Neural cell (in vitro differentiated cells): ENCODE data around the gene PSMD8. TPM values are rescaled to one million over a fixed set of nuclear protein-coding genes. Genes with fewer than 3 reads are reported as not detected.

Experiments
- H2AFZ ChIP-seq: fragments of 200-600, 300-800 bp; sonication (generic), shearing (Covaris generic); 2 replicates; pipeline ENCODE4 v1.6.0; 2014; ENCODE audit warnings: low read depth, mild to moderate bottlenecking, antibody characterized with exemption, low read length, moderate library complexity
- H3F3A ChIP-seq: fragments of 200-600 bp; shearing (Covaris generic); 2 replicates; pipeline ENCODE4 v1.6.1; 2016; ENCODE audit warnings: mild to moderate bottlenecking, moderate library complexity, mixed read lengths, antibody characterized with exemption, low read length; ENCODE audit not compliant: insufficient read depth, poor library complexity, severe bottlenecking
- H3K27ac ChIP-seq: fragments of 200-600, 300-800 bp; sonication (generic), shearing (Covaris generic); 2 replicates; pipeline ENCODE4 v1.5.1; 2014; ENCODE audit warnings: mild to moderate bottlenecking, low read length, moderate library complexity
- H3K27me3 ChIP-seq: fragments of 300-800, 200-600 bp; sonication (generic), shearing (Covaris generic); 2 replicates; pipeline ENCODE4 v1.6.0; 2014; ENCODE audit warnings: mild to moderate bottlenecking, low read depth, low read length, moderate library complexity; ENCODE audit not compliant: insufficient read depth
- H3K36me3 ChIP-seq: fragments of 300-800, 200-600 bp; sonication (generic), shearing (Covaris generic); 2 replicates; pipeline ENCODE4 v1.5.1; 2014; ENCODE audit warnings: mild to moderate bottlenecking, antibody characterized with exemption, low read length, moderate library complexity; ENCODE audit not compliant: insufficient read depth
- H3K4me2 ChIP-seq: fragments of 300-800, 200-600 bp; sonication (generic), shearing (Covaris generic); 2 replicates; pipeline ENCODE4 v1.6.0; 2014; ENCODE audit warnings: mild to moderate bottlenecking, low read length
- H3K4me3 ChIP-seq: fragments of 300-800, 200-600 bp; sonication (generic), shearing (Covaris generic); 2 replicates; pipeline ENCODE4 v1.5.1; 2014; ENCODE audit warnings: mild to moderate bottlenecking, low read length, moderate library complexity
- H3K79me2 ChIP-seq: fragments of 200-600 bp; shearing (Covaris generic); replicated peaks from 2 replicates; pipeline ENCODE4 v1.6.0; 2014; ENCODE audit warnings: mild to moderate bottlenecking, low read length, moderate library complexity; ENCODE audit not compliant: insufficient read depth
- H3K9ac ChIP-seq: fragments of 300-800, 200-600 bp; sonication (generic), shearing (Covaris generic); 2 replicates; pipeline ENCODE4 v1.6.1; 2016; ENCODE audit warnings: mild to moderate bottlenecking, low read length, mixed read lengths
- H3K9me2 ChIP-seq: fragments of 200-600 bp; shearing (Covaris generic); 2 replicates; pipeline ENCODE4 v1.6.1; 2016; ENCODE audit warnings: mild to moderate bottlenecking, low read length, mixed read lengths; ENCODE audit not compliant: insufficient read depth
- H3K9me3 ChIP-seq: fragments of 200-600, 300-800 bp; sonication (generic), shearing (Covaris generic); 2 replicates; pipeline ENCODE4 v1.6.1; 2016; ENCODE audit warnings: mild to moderate bottlenecking, mixed run types, low read length, moderate library complexity, mixed read lengths
- H4K20me1 ChIP-seq: fragments of 200-600 bp; shearing (Covaris generic); 2 replicates; pipeline ENCODE4 v1.6.1; 2016; ENCODE audit warnings: mild to moderate bottlenecking, mixed run types; ENCODE audit not compliant: insufficient read depth
- EP300 ChIP-seq: fragments of 450-650 bp; conservative IDR thresholded peaks from 2 replicates; pipeline ENCODE4 v1.6.1; 2014; ENCODE audit warnings: antibody characterized with exemption, mild to moderate bottlenecking, moderate library complexity; ENCODE audit not compliant: poor library complexity, severe bottlenecking
- EZH2 ChIP-seq: fragments of 200-600, 300-800 bp; shearing (Covaris generic), sonication (generic); IDR thresholded peaks from 2 replicates; pipeline ENCODE4 v1.6.1; 2014; ENCODE audit warnings: antibody characterized with exemption, low read length, borderline replicate concordance, mild to moderate bottlenecking; ENCODE audit not compliant: insufficient read depth, poor library complexity, severe bottlenecking
- MXI1 ChIP-seq: fragments of 450-650 bp; conservative IDR thresholded peaks from 2 replicates; pipeline ENCODE4 v1.6.1; 2014; ENCODE audit warnings: antibody characterized with exemption, mild to moderate bottlenecking; ENCODE audit not compliant: poor library complexity, severe bottlenecking
- POLR2AphosphoS5 ChIP-seq: IDR thresholded peaks from 2 replicates; pipeline ENCODE4 v1.6.1; 2012
- RAD21 ChIP-seq: fragments of 450-650 bp; conservative IDR thresholded peaks from 2 replicates; pipeline ENCODE4 v1.6.1; 2014; ENCODE audit warnings: antibody characterized with exemption, mild to moderate bottlenecking, moderate library complexity
- SMC3 ChIP-seq: fragments of 450-650 bp; conservative IDR thresholded peaks from 2 replicates; pipeline ENCODE4 v1.6.1; 2014; ENCODE audit warnings: antibody characterized with exemption, mild to moderate bottlenecking, moderate library complexity; ENCODE audit not compliant: poor library complexity
- TAF1 ChIP-seq: IDR thresholded peaks from 2 replicates; pipeline ENCODE4 v1.6.1; 2012; ENCODE audit warnings: low read depth
- polyA plus RNA-seq: library from polyadenylated mRNA; depleted of rRNA; stranded (reverse); fragments of >200 nt; gene quantifications from 2 replicates; pipeline ENCODE4 v1.2.3, GENCODE V29; 2014
- TF ChIP-seq, protein P1 (sequence below): fragments of 450-650 bp; IDR thresholded peaks from 2 replicates; pipeline ENCODE4 v1.5.1; 2014; ENCODE audit warnings: antibody characterized with exemption, mild to moderate bottlenecking, moderate library complexity; ENCODE audit not compliant: poor library complexity, severe bottlenecking
- TF ChIP-seq, protein P2 (sequence below): IDR thresholded peaks from 2 replicates; pipeline ENCODE4 v1.6.1; 2012; ENCODE audit warnings: borderline replicate concordance

PSMD8 gene
- polyA plus RNA-seq, 1 donor from 2014 or later = 334 TPM

DNA sequence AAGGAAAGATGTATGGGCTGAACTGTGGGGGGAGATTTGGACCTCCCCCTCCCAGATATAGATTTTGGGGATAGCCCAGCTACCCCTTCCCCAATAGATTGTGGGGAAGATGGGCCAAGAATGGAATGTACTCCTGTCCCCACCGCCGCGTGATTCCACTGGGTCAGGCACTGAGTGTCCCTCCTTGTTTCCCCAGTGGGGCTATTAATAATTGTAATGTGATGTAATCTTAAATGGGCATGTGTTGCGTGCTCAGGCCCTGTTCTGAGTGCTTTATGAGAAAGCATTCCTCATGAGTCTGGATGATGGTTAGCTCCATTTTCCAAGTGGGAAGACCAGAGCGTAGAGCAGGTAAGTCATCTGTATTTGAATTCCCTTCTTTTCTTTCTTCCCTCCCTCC is 1.4 kb downstream of the PSMD8 start:
- Histone ChIP-seq H2AFZ (no peak overlapping the region), H3K4me3 (peak overlapping the region; percentile 84), H3K9ac (peak overlapping the region; percentile 92), H3K27ac (peak overlapping the region; percentile 91), H3K4me2 (peak overlapping the region; percentile 98), H3K27me3 (no peaks in the 10 kb centered on the region), H3K9me2 (no peaks in the 10 kb centered on the region), H3K9me3 (no peaks in the 10 kb centered on the region), H3K36me3 (no peaks in the 10 kb centered on the region), H4K20me1 (no peaks in the 10 kb centered on the region), H3F3A (no peaks in the 10 kb centered on the region), H3K79me2 (peaks cover 19% of the 10 kb centered on the region)
- no peak for TF ChIP-seq RAD21

DNA sequence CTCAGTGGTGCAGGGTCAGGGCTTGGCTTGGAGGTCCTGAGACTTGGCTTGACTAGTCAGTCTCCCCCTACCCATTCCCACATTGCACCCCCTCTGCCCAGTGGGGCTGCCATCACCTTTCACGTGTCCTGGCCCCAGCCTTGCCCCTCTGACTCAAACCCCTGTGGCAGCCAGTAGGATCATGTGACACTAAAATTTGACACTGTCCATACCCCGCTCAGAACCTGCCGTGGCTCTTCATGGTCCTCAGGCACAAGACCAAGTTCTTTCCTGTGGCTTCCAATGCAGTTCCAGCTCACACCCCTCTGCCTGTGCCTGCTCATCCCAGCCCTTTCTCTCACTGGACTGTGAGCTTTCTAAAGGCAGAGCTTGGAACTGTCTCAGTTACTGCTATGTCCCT is 2.2 kb downstream of the PSMD8 start:
- peak overlapping the region; percentile 84 for H3K4me3 ChIP-seq
- no peak overlapping the region for H2AFZ ChIP-seq
- no peaks in the 10 kb centered on the region for H3F3A ChIP-seq
- no peaks in the 10 kb centered on the region for H3K27me3 ChIP-seq
- no peak overlapping the region for H3K9ac ChIP-seq
- H3K27ac ChIP-seq = no peak overlapping the region
- no peak overlapping the region for H3K4me2 ChIP-seq
- no peaks in the 10 kb centered on the region for H3K36me3 ChIP-seq
- peaks cover 19% of the 10 kb centered on the region for H3K79me2 ChIP-seq
- TF ChIP-seq TAF1 (no peak), SMC3 (no peak), EP300 (no peak), RAD21 (no peak), POLR2AphosphoS5 (no peak)
- TF ChIP-seq, protein P1, sequence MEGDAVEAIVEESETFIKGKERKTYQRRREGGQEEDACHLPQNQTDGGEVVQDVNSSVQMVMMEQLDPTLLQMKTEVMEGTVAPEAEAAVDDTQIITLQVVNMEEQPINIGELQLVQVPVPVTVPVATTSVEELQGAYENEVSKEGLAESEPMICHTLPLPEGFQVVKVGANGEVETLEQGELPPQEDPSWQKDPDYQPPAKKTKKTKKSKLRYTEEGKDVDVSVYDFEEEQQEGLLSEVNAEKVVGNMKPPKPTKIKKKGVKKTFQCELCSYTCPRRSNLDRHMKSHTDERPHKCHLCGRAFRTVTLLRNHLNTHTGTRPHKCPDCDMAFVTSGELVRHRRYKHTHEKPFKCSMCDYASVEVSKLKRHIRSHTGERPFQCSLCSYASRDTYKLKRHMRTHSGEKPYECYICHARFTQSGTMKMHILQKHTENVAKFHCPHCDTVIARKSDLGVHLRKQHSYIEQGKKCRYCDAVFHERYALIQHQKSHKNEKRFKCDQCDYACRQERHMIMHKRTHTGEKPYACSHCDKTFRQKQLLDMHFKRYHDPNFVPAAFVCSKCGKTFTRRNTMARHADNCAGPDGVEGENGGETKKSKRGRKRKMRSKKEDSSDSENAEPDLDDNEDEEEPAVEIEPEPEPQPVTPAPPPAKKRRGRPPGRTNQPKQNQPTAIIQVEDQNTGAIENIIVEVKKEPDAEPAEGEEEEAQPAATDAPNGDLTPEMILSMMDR = no peak
- TF ChIP-seq, protein P2, sequence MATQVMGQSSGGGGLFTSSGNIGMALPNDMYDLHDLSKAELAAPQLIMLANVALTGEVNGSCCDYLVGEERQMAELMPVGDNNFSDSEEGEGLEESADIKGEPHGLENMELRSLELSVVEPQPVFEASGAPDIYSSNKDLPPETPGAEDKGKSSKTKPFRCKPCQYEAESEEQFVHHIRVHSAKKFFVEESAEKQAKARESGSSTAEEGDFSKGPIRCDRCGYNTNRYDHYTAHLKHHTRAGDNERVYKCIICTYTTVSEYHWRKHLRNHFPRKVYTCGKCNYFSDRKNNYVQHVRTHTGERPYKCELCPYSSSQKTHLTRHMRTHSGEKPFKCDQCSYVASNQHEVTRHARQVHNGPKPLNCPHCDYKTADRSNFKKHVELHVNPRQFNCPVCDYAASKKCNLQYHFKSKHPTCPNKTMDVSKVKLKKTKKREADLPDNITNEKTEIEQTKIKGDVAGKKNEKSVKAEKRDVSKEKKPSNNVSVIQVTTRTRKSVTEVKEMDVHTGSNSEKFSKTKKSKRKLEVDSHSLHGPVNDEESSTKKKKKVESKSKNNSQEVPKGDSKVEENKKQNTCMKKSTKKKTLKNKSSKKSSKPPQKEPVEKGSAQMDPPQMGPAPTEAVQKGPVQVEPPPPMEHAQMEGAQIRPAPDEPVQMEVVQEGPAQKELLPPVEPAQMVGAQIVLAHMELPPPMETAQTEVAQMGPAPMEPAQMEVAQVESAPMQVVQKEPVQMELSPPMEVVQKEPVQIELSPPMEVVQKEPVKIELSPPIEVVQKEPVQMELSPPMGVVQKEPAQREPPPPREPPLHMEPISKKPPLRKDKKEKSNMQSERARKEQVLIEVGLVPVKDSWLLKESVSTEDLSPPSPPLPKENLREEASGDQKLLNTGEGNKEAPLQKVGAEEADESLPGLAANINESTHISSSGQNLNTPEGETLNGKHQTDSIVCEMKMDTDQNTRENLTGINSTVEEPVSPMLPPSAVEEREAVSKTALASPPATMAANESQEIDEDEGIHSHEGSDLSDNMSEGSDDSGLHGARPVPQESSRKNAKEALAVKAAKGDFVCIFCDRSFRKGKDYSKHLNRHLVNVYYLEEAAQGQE = no peak
- no peaks in the 10 kb centered on the region for H4K20me1 ChIP-seq
- no peaks in the 10 kb centered on the region for H3K9me2 ChIP-seq
- no peaks in the 10 kb centered on the region for H3K9me3 ChIP-seq

DNA sequence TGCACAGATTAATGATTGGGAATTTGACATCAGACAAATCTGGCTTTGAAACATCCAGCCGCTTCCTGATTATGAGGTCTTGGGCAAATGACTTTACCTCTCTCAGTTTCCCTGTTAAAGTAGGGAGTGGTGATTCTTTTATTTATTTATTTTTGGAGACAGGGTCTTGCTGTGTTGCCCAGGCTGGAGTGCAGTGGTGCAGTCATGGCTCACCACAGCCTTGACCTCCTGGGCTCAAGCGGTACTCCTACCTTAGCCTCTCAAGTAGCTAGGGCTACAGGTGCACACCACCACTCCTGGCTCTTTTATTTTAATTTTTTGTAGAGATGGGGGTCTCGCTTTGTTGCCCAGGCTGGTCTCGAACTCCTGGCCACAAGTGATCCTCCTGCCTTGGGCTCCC is 2.7 kb downstream of the PSMD8 start:
- H4K20me1 ChIP-seq = no peaks in the 10 kb centered on the region
- H3K36me3 ChIP-seq = no peaks in the 10 kb centered on the region

More for the DNA sequence above, 2.7 kb downstream of the PSMD8 start:
- no peaks in the 10 kb centered on the region for H3F3A ChIP-seq
- H3K27ac ChIP-seq = no peak overlapping the region
- no peak overlapping the region for H3K9ac ChIP-seq
- H3K4me2 ChIP-seq = no peak overlapping the region
- no peaks in the 10 kb centered on the region for H3K27me3 ChIP-seq
- no peaks in the 10 kb centered on the region for H3K9me3 ChIP-seq
- no peak overlapping the region for H3K4me3 ChIP-seq
- no peak overlapping the region for H2AFZ ChIP-seq
- no peak for TF ChIP-seq MXI1
- no peak for TF ChIP-seq POLR2AphosphoS5
- TF ChIP-seq, protein P1 = no peak
- TF ChIP-seq, protein P2 = no peak
- no peak for TF ChIP-seq RAD21
- no peak for TF ChIP-seq SMC3
- no peak for TF ChIP-seq TAF1
- no peak for TF ChIP-seq EP300
- no peak for TF ChIP-seq EZH2
- H3K9me2 ChIP-seq = no peaks in the 10 kb centered on the region
- peaks cover 19% of the 10 kb centered on the region for H3K79me2 ChIP-seq
